ENCODE results near the gene RPL22.

The RPL22 gene

DNA sequence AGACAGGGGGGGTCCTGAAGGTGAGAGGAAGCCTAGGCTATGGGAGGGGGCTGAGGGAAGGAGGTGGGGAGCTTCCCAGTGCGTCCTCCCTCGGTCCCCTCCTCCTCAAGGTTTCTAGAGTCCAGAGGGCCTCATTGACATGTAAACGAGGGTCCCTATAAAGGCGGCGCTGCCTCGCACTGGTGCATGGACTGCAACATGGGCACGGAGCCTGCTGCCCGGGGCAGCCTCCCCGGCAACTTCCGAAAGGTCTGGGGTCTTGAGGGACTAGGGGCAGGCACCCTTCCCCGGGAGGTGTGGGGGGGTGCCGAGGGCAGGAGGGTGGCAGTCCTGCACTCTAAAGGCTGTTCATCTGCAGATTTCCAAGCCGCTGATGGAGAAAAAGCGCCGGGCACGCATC, 44.6 kb upstream of the RPL22 start, which contains the start of gene HES3:
HES3 (plus strand) TSS at position 187 of the 400 bp plus-strand sequence; CDS start at position 374, 187 bp downstream.
- no peak for FAIRE-seq
- DNase-seq (ENCODE audit: insufficient read length, low spot score) = no peak
- TF ChIP-seq POLR2A (IDR thresholded peaks at IDR 0.05; ENCODE audit: low read depth, low read length) (no peak), POU2F2 (IDR thresholded peaks at IDR 0.05; ENCODE audit: low read depth, low read length) (no peak), POLR2AphosphoS5 (IDR thresholded peaks at IDR 0.05; ENCODE audit: low read depth, low read length) (no peak)

DNA sequence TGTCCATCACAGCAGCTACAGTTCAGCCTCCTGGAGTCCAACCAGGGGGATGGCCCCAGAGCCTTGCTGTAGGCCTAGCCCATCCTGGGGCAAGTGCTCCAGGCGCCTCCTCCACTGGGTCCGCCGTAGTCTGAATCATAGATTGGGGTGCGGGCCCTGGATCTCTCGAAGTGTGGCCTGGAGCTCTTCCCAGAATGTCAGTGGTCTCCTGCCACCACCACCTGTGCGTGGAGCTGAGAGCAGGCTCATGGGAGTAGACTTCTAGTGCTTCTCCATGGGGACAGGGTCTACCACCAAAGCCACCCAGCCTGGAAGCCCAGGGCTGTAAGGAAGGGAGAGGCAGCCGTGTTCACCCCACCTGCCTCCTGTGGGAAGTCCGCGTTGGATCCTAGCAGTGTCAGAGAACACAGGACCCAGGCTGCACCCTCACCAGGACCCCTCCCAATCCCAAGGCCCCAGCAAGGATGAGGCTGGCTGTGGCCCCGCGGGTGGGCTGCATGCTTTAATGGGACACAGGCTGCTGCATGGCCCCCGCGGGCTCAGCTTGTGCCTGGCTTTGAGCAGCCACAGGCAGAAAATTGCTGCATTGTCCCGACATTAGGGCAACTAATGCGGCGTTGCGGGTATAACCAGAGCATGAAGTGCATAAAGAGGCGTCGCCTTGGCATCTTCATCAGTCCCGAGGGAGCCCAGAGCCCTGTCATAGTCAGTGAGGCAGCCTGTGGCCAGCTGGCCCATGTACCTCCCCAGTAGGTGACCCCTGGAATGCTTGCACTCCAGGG, 43.8 kb upstream of the RPL22 start:
- FAIRE-seq (no peak), DNase-seq (ENCODE audit: insufficient read length, low spot score) (no peak)
- TF ChIP-seq TAF1 (IDR thresholded peaks at IDR 0.05; ENCODE audit: low read depth, low read length) = no peak
- TF ChIP-seq SPI1 (IDR thresholded peaks at IDR 0.05; ENCODE audit: low read depth, low read length) = no peak
- no peak for TF ChIP-seq POLR2A (IDR thresholded peaks at IDR 0.05; ENCODE audit: low read depth, low read length)
- no peak for TF ChIP-seq POLR2AphosphoS5 (IDR thresholded peaks at IDR 0.05; ENCODE audit: low read depth, low read length)
- no peak for TF ChIP-seq POU2F2 (IDR thresholded peaks at IDR 0.05; ENCODE audit: low read depth, low read length)
- TF ChIP-seq PAX5 (IDR thresholded peaks at IDR 0.05; ENCODE audit: insufficient read depth, low read length, severe bottlenecking) = no peak

DNA sequence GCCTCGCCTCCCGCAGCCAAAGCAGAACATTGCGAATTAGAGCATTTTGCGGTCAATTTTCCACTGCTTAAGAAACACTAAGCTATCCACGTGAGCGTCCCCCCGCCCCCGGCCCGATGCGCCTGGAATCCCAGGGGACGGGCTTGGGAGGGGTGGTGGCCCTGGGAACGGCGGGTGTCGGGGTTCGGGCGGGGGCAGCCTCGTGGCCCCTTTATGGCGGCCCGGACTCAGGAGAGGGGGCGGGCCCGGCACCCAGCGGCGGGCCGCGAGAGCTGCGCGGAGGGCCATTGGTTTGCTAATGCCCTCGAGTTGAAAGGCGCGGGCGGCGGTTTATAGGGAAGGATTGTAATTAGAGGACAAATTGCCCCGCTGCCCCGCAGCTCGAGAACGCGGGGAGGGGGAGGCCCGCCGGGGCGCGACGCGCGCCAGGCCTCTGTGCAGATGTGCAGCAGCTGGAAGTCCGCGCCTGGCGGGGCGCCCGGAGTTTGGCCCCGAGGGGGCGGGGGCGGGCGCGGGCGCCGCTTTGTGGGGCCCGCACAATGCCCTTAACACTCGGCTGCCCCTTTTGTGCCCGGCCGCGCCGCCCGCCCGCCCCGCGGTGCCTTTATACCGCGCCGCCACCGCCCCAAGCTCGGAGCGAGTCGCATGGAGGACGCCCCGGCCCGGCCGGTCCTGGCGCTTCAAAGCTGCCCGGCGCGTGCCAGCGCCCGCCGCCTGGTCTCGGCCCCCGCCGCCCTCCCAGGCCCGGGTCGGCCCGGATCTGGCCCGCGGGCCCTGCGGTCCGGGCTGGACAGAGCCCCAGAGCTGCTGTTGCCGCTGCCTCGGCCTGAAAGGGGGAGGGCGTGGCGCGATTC, 42.7 kb upstream of the RPL22 start:
- no peak for DNase-seq (ENCODE audit: insufficient read length, low spot score)
- TF ChIP-seq TAF1 (IDR thresholded peaks at IDR 0.05; ENCODE audit: low read depth, low read length) (no peak), POU2F2 (IDR thresholded peaks at IDR 0.05; ENCODE audit: low read depth, low read length) (no peak), POLR2AphosphoS5 (IDR thresholded peaks at IDR 0.05; ENCODE audit: low read depth, low read length) (no peak), POLR2A (IDR thresholded peaks at IDR 0.05; ENCODE audit: low read depth, low read length) (no peak), PAX5 (IDR thresholded peaks at IDR 0.05; ENCODE audit: insufficient read depth, low read length, severe bottlenecking) (no peak)
- FAIRE-seq = no peak

DNA sequence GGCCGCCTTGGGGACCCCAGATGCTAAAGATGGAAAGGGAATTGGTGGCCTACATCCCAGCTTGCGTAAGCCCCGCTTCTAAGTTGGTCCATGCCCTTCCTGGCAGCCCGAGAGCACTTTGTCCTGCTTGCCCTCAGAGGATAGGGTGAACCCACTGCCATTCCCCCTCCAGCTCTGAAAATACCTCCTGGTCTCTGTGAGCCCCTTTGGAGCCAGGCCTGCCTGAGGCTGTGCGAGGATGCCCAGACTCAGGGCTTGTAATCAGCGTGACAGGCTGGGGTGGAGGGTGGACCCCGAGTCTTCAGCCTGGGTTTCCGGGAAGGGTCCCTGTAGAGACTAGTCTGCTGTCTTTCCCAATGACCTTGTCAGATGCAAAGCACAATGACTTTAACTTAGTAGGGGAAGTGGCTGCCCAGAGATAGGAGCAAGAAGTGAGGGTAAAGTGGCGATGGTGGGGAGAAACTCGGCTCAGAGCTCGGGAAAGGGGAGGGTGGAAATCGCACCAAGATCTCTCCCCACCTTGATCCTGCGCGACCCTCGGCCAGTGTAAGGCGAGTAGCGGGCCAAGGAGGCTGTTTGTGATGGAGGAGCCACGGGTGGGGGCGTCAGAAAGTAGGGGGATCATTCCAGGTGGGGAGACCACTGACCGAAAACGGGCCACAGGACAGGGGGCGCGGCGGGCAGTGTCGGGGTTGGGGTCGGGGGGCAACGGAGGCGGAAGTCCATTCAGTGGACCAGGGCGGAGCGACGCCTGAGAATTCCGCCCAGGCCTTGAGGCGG, 41.9 kb upstream of the RPL22 start:
- DNase-seq (ENCODE audit: insufficient read length, low spot score) = no peak
- TF ChIP-seq POLR2A (IDR thresholded peaks at IDR 0.05; ENCODE audit: low read depth, low read length) = no peak
- no peak for FAIRE-seq

DNA sequence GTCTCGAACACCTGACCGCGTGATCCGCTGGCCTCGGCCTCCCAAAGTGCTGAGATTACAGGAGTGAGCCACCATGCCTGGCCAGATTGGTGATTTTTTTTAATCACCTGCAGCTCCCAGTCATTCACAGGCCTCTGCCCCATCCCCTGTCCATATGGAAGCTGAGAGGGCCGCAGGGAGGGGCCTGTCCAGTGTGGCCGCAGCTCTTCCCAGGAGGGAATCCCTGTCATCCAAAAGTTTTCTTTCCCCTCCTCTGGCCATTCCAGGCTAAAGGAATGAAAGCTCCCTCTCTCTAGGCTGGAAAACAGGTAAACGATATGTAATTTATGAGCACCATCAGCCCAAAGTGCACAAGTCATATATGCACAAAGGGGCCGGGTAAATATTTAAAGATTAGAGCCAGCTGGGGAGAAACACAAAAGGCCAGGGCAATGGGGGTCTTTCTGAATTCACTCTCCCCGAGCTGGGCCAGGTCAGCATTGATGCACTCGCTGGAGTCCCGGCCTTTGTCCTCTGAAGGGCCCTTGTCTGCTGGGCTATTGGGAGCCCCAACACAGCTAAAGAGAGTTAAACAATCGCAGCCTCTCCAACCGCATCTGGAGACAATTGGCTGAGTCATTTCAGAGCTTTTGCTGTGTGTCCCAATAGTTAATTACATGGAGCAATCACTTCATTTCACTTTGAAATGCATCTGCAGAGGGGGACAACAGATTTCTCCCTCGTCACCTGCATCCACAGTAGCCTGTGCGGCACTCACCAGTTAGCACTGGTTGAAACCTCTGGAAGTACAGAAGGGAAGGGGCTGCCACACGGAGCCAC, 40.8 kb upstream of the RPL22 start:
- no peak for DNase-seq (ENCODE audit: insufficient read length, low spot score)
- FAIRE-seq = no peak

DNA sequence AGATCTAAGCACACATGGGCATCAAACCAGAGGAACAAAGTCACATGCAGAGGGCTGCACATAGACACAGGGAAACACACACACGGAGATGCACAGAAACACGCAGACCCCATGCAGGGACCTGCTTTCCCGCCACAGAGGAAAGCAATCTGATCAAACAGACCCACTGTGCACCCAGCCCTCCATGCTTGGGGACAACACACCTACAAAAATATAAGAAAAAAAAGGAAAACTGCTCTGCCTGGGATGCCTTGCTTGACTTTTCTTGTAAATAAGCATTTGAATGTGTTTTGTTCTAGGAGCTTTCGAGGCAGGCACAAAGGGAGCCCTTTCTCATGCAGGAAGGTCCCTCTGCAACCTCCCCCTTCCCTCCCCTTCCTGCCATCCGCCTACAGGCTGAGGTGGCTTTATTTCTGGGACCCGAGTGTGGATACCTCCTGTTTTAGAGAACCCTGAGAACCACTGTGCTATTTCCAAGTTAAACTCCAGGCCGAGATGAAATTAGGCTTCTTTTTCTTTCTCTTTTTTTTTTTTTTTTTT, 39.9 kb upstream of the RPL22 start:
- no peak for TF ChIP-seq TAF1 (IDR thresholded peaks at IDR 0.05; ENCODE audit: low read depth, low read length)
- no peak for TF ChIP-seq PAX5 (IDR thresholded peaks at IDR 0.05; ENCODE audit: insufficient read depth, low read length, severe bottlenecking)
- TF ChIP-seq POLR2A (IDR thresholded peaks at IDR 0.05; ENCODE audit: low read depth, low read length) = no peak
- DNase-seq (ENCODE audit: insufficient read length, low spot score) (no peak), FAIRE-seq (no peak)

More for the DNA sequence above, 40.8 kb upstream of the RPL22 start:
- TF ChIP-seq TAF1 (IDR thresholded peaks at IDR 0.05; ENCODE audit: low read depth, low read length) = no peak
- no peak for TF ChIP-seq POLR2A (IDR thresholded peaks at IDR 0.05; ENCODE audit: low read depth, low read length)
- TF ChIP-seq POLR2AphosphoS5 (IDR thresholded peaks at IDR 0.05; ENCODE audit: low read depth, low read length) = no peak
- TF ChIP-seq SPI1 (IDR thresholded peaks at IDR 0.05; ENCODE audit: low read depth, low read length) = no peak
- TF ChIP-seq POU2F2 (IDR thresholded peaks at IDR 0.05; ENCODE audit: low read depth, low read length) = no peak
- TF ChIP-seq PAX5 (IDR thresholded peaks at IDR 0.05; ENCODE audit: insufficient read depth, low read length, severe bottlenecking) = no peak

DNA sequence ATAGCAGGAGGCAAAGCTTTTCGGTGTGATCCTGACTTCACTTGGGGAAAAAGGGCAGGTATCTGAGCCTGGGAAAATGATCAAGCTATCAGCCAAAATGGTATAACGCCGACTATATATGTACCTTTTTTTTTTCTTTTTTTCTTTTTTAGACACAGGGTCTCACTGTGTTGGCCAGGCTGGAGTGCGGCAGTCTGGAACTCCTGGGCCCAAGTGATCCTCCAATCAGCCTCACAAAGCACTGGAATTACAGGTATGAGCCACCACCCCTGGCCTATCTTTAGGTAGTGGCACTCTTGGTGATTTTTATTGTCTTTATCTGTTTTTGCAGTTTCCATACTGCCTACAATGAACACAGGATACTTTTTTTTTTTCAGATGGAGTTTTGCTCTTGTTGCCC, 37.7 kb upstream of the RPL22 start:
- no peak for TF ChIP-seq SPI1 (IDR thresholded peaks at IDR 0.05; ENCODE audit: low read depth, low read length)
- TF ChIP-seq TAF1 (IDR thresholded peaks at IDR 0.05; ENCODE audit: low read depth, low read length) = no peak
- no peak for TF ChIP-seq PAX5 (IDR thresholded peaks at IDR 0.05; ENCODE audit: insufficient read depth, low read length, severe bottlenecking)
- TF ChIP-seq POU2F2 (IDR thresholded peaks at IDR 0.05; ENCODE audit: low read depth, low read length) = no peak
- no peak for TF ChIP-seq POLR2A (IDR thresholded peaks at IDR 0.05; ENCODE audit: low read depth, low read length)
- TF ChIP-seq POLR2AphosphoS5 (IDR thresholded peaks at IDR 0.05; ENCODE audit: low read depth, low read length) = no peak
- DNase-seq (ENCODE audit: insufficient read length, low spot score) = no peak
- FAIRE-seq = no peak

DNA sequence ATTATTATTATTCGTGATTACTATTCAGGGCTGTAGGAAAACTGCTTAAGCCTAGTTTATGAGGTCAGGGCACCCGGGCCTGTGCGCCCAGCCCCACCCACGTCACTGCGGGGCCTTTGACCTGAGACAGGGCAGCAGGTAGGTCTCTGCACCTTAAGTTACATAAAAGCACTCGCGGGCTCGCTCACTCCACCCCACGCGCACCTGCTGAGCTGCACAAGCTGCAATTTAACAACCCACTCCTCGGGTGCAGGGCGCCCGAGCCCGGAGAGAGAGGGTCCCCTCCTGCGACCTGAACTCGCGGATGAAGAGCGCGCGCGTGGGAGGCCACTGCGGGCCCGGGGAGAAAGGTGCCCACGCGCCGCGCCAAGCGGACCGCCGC, 35.9 kb upstream of the RPL22 start:
- no peak for DNase-seq (ENCODE audit: insufficient read length, low spot score)
- TF ChIP-seq TAF1 (IDR thresholded peaks at IDR 0.05; ENCODE audit: low read depth, low read length) = no peak
- TF ChIP-seq SPI1 (IDR thresholded peaks at IDR 0.05; ENCODE audit: low read depth, low read length) = no peak
- TF ChIP-seq POLR2A (IDR thresholded peaks at IDR 0.05; ENCODE audit: low read depth, low read length) = no peak
- no peak for TF ChIP-seq PAX5 (IDR thresholded peaks at IDR 0.05; ENCODE audit: insufficient read depth, low read length, severe bottlenecking)
- TF ChIP-seq POU2F2 (IDR thresholded peaks at IDR 0.05; ENCODE audit: low read depth, low read length) = no peak
- no peak for TF ChIP-seq POLR2AphosphoS5 (IDR thresholded peaks at IDR 0.05; ENCODE audit: low read depth, low read length)

More for the DNA sequence above, 35.9 kb upstream of the RPL22 start:
- FAIRE-seq = no peak
